Measurements from ENCODE around the gene MRAP. TPM values are rescaled to one million over a fixed set of nuclear protein-coding genes. Genes with fewer than 3 reads are reported as not detected.

The MRAP gene
- total and polyA plus RNA-seq, 8 donors: 0.30 to 0.55 TPM; not detected in 6

DNA sequence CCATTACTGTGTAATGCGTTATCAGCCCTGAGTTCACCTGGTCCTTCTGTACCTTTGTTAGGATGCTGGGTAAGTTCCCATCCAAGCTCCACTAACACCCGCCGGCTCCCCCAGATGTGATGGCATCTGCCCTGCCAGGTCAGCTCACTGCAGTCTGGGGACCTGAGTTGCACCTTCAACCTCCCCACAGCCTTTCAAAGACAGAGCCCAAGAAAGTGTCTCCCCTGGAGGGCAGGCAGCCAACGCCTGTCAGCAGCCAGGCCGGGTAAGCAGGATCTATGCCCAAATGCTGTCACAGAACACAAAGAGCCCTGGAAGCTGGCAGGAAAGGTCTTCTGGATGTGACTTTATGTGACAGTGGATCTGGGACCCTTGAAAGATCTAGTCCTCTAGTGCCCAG, 13.7 kb downstream of the MRAP start:
- peaks cover 29 to 92% (median 79%) of the 10 kb centered on the region in 4 donors for H3K36me3 ChIP-seq
- H3K4me1 ChIP-seq: no peaks in the 10 kb centered on the region
- intact Hi-C loops (cut with DNase I; ENCODE audit: low total_unique reads): no loop called here
- 81 to 85% (median 84%) methylated on average over 4 to 5 of the region's 5 CpGs for WGBS, 5 donors
- H3K27me3 ChIP-seq: no peaks in the 10 kb centered on the region
- no peak overlapping the region for H3K27ac ChIP-seq
- H3K4me3 ChIP-seq: no peak overlapping the region
- no peak for TF ChIP-seq POLR2A (IDR thresholded peaks at IDR 0.05)
- no peak for TF ChIP-seq POLR2AphosphoS5 (IDR thresholded peaks at IDR 0.05)
- TF ChIP-seq EP300 (IDR thresholded peaks at IDR 0.05): no peak
- TF ChIP-seq, protein P1, sequence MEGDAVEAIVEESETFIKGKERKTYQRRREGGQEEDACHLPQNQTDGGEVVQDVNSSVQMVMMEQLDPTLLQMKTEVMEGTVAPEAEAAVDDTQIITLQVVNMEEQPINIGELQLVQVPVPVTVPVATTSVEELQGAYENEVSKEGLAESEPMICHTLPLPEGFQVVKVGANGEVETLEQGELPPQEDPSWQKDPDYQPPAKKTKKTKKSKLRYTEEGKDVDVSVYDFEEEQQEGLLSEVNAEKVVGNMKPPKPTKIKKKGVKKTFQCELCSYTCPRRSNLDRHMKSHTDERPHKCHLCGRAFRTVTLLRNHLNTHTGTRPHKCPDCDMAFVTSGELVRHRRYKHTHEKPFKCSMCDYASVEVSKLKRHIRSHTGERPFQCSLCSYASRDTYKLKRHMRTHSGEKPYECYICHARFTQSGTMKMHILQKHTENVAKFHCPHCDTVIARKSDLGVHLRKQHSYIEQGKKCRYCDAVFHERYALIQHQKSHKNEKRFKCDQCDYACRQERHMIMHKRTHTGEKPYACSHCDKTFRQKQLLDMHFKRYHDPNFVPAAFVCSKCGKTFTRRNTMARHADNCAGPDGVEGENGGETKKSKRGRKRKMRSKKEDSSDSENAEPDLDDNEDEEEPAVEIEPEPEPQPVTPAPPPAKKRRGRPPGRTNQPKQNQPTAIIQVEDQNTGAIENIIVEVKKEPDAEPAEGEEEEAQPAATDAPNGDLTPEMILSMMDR (IDR thresholded peaks at IDR 0.05): no peak
- DNase-seq: no peak
- no peaks in the 10 kb centered on the region for H3K9me3 ChIP-seq

DNA sequence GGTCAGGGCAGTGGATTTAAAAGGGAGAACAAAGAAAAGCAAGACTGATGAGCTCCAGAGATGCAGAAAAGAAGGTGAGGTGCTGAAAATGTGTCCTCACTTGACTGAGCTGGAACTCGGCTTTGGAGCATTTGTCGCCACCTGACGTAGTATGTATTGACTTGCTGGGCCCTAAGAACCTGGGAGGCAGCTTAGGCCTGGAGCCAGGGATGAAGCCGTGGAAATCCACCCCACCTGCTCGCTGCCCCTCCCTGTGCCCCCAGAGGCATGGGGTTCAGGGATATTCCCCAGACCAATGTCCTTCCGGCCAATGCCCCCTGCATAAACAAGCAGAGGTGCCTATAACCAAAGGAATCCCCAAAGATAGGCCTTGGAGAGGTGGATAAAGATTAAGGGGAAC, 14.3 kb downstream of the MRAP start:
- DNase-seq: no peak
- 91 to 97% (median 93%) methylated on average over 6 of the region's 6 CpGs for WGBS, 5 donors

DNA sequence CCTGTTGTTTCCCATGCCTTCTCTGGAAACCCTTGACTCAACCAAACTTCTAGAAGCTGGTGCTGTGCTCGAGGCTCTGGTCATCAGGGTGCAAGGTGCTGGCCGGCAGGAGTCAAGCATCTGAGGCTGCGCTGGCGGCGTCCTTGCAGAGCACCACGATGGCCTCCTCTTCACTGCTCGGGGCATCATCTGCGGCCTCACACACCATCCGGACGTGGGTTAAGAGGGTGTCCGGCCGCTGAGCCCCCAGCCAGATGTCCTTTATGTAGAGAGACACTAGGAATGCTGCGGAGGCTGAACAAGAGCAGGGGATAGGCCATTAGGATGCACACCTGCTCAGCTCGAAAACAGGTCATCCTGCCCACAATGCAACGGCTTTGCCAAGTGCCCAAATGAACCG, 16.2 kb downstream of the MRAP start:
- H3K9me3 ChIP-seq: no peaks in the 10 kb centered on the region
- H3K36me3 ChIP-seq: peaks cover 50 to 97% (median 94%) of the 10 kb centered on the region in 4 donors
- WGBS, 5 donors: 91 to 98% (median 96%) methylated on average over 11 to 16 of the region's 16 CpGs

More for the DNA sequence above, 14.3 kb downstream of the MRAP start:
- intact Hi-C loops (cut with DNase I; ENCODE audit: low total_unique reads): no loop called here
- Histone ChIP-seq H3K27me3 (no peaks in the 10 kb centered on the region), H3K27ac (no peak overlapping the region), H3K4me1 (no peaks in the 10 kb centered on the region), H3K36me3 (peaks cover 36 to 94% (median 85%) of the 10 kb centered on the region in 4 donors), H3K9me3 (no peaks in the 10 kb centered on the region), H3K4me3 (no peak overlapping the region)
- TF ChIP-seq POLR2AphosphoS5 (IDR thresholded peaks at IDR 0.05): no peak
- TF ChIP-seq, protein P1 (IDR thresholded peaks at IDR 0.05): no peak
- TF ChIP-seq EP300 (IDR thresholded peaks at IDR 0.05): no peak
- TF ChIP-seq POLR2A (IDR thresholded peaks at IDR 0.05): no peak

DNA sequence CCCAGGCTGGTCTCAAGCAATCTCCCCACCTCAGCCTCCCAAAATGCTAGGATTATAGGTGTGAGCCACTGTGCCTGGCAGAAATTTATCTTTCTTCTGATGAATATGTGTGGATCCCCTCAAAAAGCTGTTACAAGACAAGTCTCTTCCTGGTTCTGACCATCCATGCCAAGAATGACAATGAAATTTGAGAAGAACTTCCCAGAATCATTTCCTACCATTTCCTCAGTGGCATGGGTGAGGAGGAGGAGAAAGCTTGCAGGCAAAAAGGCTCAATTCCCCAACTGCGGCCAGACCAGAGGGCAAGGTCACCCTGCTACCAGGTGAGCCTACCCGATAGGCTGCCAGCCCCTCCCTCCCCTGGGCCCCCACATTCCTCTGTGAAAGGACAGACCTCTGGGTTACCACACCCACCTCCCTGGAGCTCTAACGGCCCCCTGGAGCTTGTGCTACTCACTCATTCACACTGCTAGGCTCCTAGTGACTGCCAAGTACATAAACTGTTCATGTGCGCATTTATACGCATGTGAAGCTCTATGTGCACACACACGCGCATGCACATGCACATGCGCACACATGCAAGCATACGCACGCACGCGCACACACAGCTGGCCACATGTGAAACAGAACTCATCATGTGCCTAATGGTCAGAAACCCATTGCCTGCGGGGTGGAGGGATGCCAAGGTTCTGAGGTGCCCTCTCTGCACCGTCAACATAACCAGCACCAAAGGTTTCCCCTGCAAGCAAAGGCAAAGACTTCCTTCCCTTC, 17.0 kb downstream of the MRAP start:
- Histone ChIP-seq H3K27me3 (no peaks in the 10 kb centered on the region), H3K9me3 (no peaks in the 10 kb centered on the region), H3K4me1 (no peaks in the 10 kb centered on the region), H3K4me3 (no peak overlapping the region), H3K36me3 (peaks cover 50 to 97% (median 95%) of the 10 kb centered on the region in 4 donors), H3K27ac (no peak overlapping the region)
- WGBS, 5 donors: 85 to 90% (median 88%) methylated on average over 9 to 14 of the region's 14 CpGs
- DNase-seq: no peak
- intact Hi-C loops (cut with DNase I; ENCODE audit: low total_unique reads): no loop called here
- no peak for TF ChIP-seq POLR2A (IDR thresholded peaks at IDR 0.05)
- TF ChIP-seq EP300 (IDR thresholded peaks at IDR 0.05): no peak
- TF ChIP-seq POLR2AphosphoS5 (IDR thresholded peaks at IDR 0.05): no peak
- TF ChIP-seq, protein P1 (IDR thresholded peaks at IDR 0.05): no peak

More for the DNA sequence above, 16.2 kb downstream of the MRAP start:
- Histone ChIP-seq H3K27ac (no peak overlapping the region), H3K4me3 (no peak overlapping the region), H3K4me1 (no peaks in the 10 kb centered on the region), H3K27me3 (no peaks in the 10 kb centered on the region)
- intact Hi-C loops (cut with DNase I; ENCODE audit: low total_unique reads): no loop called here
- TF ChIP-seq, protein P1 (IDR thresholded peaks at IDR 0.05): no peak
- TF ChIP-seq POLR2A (IDR thresholded peaks at IDR 0.05) (no peak), POLR2AphosphoS5 (IDR thresholded peaks at IDR 0.05) (no peak), EP300 (IDR thresholded peaks at IDR 0.05) (no peak)
- DNase-seq: no peak

Data from stomach (tissue), 9 donors.